ENCODE results near the gene DOCK9. TPM values are rescaled to one million over a fixed set of nuclear protein-coding genes. Genes with fewer than 3 reads are reported as not detected.

Gene DOCK9
- total and polyA plus RNA-seq, 5 donors from 2014 or later = 4.4 to 75.0 (median 7.3) TPM

- Mint-ChIP-seq H3K27me3 (no peaks in the 10 kb centered on the region), H3K36me3 (peaks cover 69% of the 10 kb centered on the region), H3K27ac (no peak overlapping the region), H3K9me3 (no peaks in the 10 kb centered on the region), H3K4me1 (peaks cover 0 to 5% (median 0%) of the 10 kb centered on the region in 4 donors), H3K4me3 (no peak overlapping the region)
- DNase-seq (no peak), ATAC-seq (ENCODE audit: low read depth in 2 of 2) (no peak)
- no peak overlapping the region for H3K4me3 ChIP-seq (ENCODE audit: low read depth, low read length)
- H3K4me1 ChIP-seq (ENCODE audit: control insufficient read depth, insufficient read depth, low read length, poor library complexity, severe bottlenecking) = no peaks in the 10 kb centered on the region
- peaks cover 73% of the 10 kb centered on the region for H3K36me3 ChIP-seq (ENCODE audit: control insufficient read depth, insufficient read depth, low read length)
- H3K27ac ChIP-seq (ENCODE audit: insufficient read depth, low read length, poor library complexity, severe bottlenecking) = no peak overlapping the region
- no peaks in the 10 kb centered on the region for H3K9me3 ChIP-seq (ENCODE audit: control insufficient read depth in 2 of 2, low read length in 2 of 2)
- no peaks in the 10 kb centered on the region for H3K27me3 ChIP-seq (ENCODE audit: control insufficient read depth, insufficient read depth, low read length)
These were observed 119.7 kb downstream of the DOCK9 start for GRCh38 chr13:98858191-98858590.

- Mint-ChIP-seq H3K4me3 (no peak overlapping the region), H3K27ac (peak overlapping the region in 1 of 3 donors; percentile 2), H3K36me3 (peaks cover 68% of the 10 kb centered on the region), H3K27me3 (no peaks in the 10 kb centered on the region), H3K4me1 (peaks cover 0 to 5% (median 0%) of the 10 kb centered on the region in 4 donors), H3K9me3 (no peaks in the 10 kb centered on the region)
- Histone ChIP-seq H3K27ac (ENCODE audit: insufficient read depth, low read length, poor library complexity, severe bottlenecking) (no peak overlapping the region), H3K36me3 (ENCODE audit: control insufficient read depth, insufficient read depth, low read length) (peaks cover 62% of the 10 kb centered on the region), H3K9me3 (ENCODE audit: control insufficient read depth in 2 of 2, low read length in 2 of 2) (no peaks in the 10 kb centered on the region), H3K4me3 (ENCODE audit: low read depth, low read length) (no peak overlapping the region), H3K4me1 (ENCODE audit: control insufficient read depth, insufficient read depth, low read length, poor library complexity, severe bottlenecking) (no peaks in the 10 kb centered on the region), H3K27me3 (ENCODE audit: control insufficient read depth, insufficient read depth, low read length) (no peaks in the 10 kb centered on the region)
- ATAC-seq (ENCODE audit: low read depth in 2 of 2) = no peak
- DNase-seq = no peak
These were observed 120.9 kb downstream of the DOCK9 start for GRCh38 chr13:98856983-98857382.

GRCh38 chr13:98854448-98854847 is 123.4 kb downstream of the DOCK9 start:
- H3K27me3 Mint-ChIP-seq = no peaks in the 10 kb centered on the region
- H3K9me3 Mint-ChIP-seq = no peaks in the 10 kb centered on the region
- ATAC-seq (ENCODE audit: low read depth in 2 of 2) (no peak), DNase-seq (no peak)
- Histone ChIP-seq H3K27ac (ENCODE audit: insufficient read depth, low read length, poor library complexity, severe bottlenecking) (no peak overlapping the region), H3K4me1 (ENCODE audit: control insufficient read depth, insufficient read depth, low read length, poor library complexity, severe bottlenecking) (no peaks in the 10 kb centered on the region), H3K36me3 (ENCODE audit: control insufficient read depth, insufficient read depth, low read length) (peaks cover 41% of the 10 kb centered on the region), H3K27me3 (ENCODE audit: control insufficient read depth, insufficient read depth, low read length) (no peaks in the 10 kb centered on the region), H3K9me3 (ENCODE audit: control insufficient read depth in 2 of 2, low read length in 2 of 2) (no peaks in the 10 kb centered on the region), H3K4me3 (ENCODE audit: low read depth, low read length) (no peak overlapping the region)
- H3K36me3 Mint-ChIP-seq = peaks cover 63% of the 10 kb centered on the region
- H3K4me1 Mint-ChIP-seq = peaks cover 0 to 5% (median 0%) of the 10 kb centered on the region in 4 donors
- no peak overlapping the region for H3K4me3 Mint-ChIP-seq
- H3K27ac Mint-ChIP-seq = peak overlapping the region in 1 of 3 donors; percentile 20

GRCh38 chr13:98853771-98854221 is 124.1 kb downstream of the DOCK9 start:
- peaks cover 39% of the 10 kb centered on the region for H3K36me3 ChIP-seq (ENCODE audit: control insufficient read depth, insufficient read depth, low read length)
- no peak overlapping the region for H3K27ac ChIP-seq (ENCODE audit: insufficient read depth, low read length, poor library complexity, severe bottlenecking)
- Mint-ChIP-seq H3K4me3 (no peak overlapping the region), H3K27ac (peak overlapping the region in 1 of 3 donors; percentile 78), H3K36me3 (peaks cover 57% of the 10 kb centered on the region), H3K4me1 (peaks cover 0 to 5% (median 0%) of the 10 kb centered on the region in 4 donors), H3K27me3 (no peaks in the 10 kb centered on the region), H3K9me3 (no peaks in the 10 kb centered on the region)
- no peak for ATAC-seq (ENCODE audit: low read depth in 2 of 2)
- H3K4me3 ChIP-seq (ENCODE audit: low read depth, low read length) = no peak overlapping the region
- H3K27me3 ChIP-seq (ENCODE audit: control insufficient read depth, insufficient read depth, low read length) = no peaks in the 10 kb centered on the region
- H3K4me1 ChIP-seq (ENCODE audit: control insufficient read depth, insufficient read depth, low read length, poor library complexity, severe bottlenecking) = no peaks in the 10 kb centered on the region
- no peaks in the 10 kb centered on the region for H3K9me3 ChIP-seq (ENCODE audit: control insufficient read depth in 2 of 2, low read length in 2 of 2)
- DNase-seq = peak in 1 of 3 donors; percentile 54

- Mint-ChIP-seq H3K4me1 (no peaks in the 10 kb centered on the region), H3K9me3 (no peaks in the 10 kb centered on the region), H3K4me3 (no peak overlapping the region), H3K27ac (peak overlapping the region in 1 of 3 donors; percentile 87), H3K27me3 (no peaks in the 10 kb centered on the region), H3K36me3 (peaks cover 60% of the 10 kb centered on the region)
- ATAC-seq (ENCODE audit: low read depth in 2 of 2) (no peak), DNase-seq (no peak)
- Histone ChIP-seq H3K9me3 (ENCODE audit: control insufficient read depth in 2 of 2, low read length in 2 of 2) (no peaks in the 10 kb centered on the region), H3K27ac (ENCODE audit: insufficient read depth, low read length, poor library complexity, severe bottlenecking) (no peak overlapping the region), H3K36me3 (ENCODE audit: control insufficient read depth, insufficient read depth, low read length) (peaks cover 37% of the 10 kb centered on the region), H3K27me3 (ENCODE audit: control insufficient read depth, insufficient read depth, low read length) (no peaks in the 10 kb centered on the region), H3K4me1 (ENCODE audit: control insufficient read depth, insufficient read depth, low read length, poor library complexity, severe bottlenecking) (no peaks in the 10 kb centered on the region), H3K4me3 (ENCODE audit: low read depth, low read length) (no peak overlapping the region)
These were observed 126.6 kb downstream of the DOCK9 start for GRCh38 chr13:98851276-98851675.

- Mint-ChIP-seq H3K36me3 (peaks cover 53% of the 10 kb centered on the region), H3K9me3 (no peaks in the 10 kb centered on the region), H3K4me3 (no peak overlapping the region), H3K4me1 (no peaks in the 10 kb centered on the region), H3K27me3 (no peaks in the 10 kb centered on the region), H3K27ac (no peak overlapping the region)
- DNase-seq (no peak), ATAC-seq (ENCODE audit: low read depth in 2 of 2) (no peak)
- Histone ChIP-seq H3K4me1 (ENCODE audit: control insufficient read depth, insufficient read depth, low read length, poor library complexity, severe bottlenecking) (no peaks in the 10 kb centered on the region), H3K36me3 (ENCODE audit: control insufficient read depth, insufficient read depth, low read length) (peaks cover 33% of the 10 kb centered on the region), H3K27me3 (ENCODE audit: control insufficient read depth, insufficient read depth, low read length) (no peaks in the 10 kb centered on the region), H3K4me3 (ENCODE audit: low read depth, low read length) (no peak overlapping the region), H3K27ac (ENCODE audit: insufficient read depth, low read length, poor library complexity, severe bottlenecking) (no peak overlapping the region), H3K9me3 (ENCODE audit: control insufficient read depth in 2 of 2, low read length in 2 of 2) (no peaks in the 10 kb centered on the region)
These were observed 129.1 kb downstream of the DOCK9 start for GRCh38 chr13:98848746-98849145.

GRCh38 chr13:98847780-98848179 is 130.1 kb downstream of the DOCK9 start:
- H3K36me3 Mint-ChIP-seq = peaks cover 48% of the 10 kb centered on the region

GRCh38 chr13:98846986-98847385 is 130.9 kb downstream of the DOCK9 start:
- no peaks in the 10 kb centered on the region for H3K9me3 Mint-ChIP-seq
- Histone ChIP-seq H3K4me1 (ENCODE audit: control insufficient read depth, insufficient read depth, low read length, poor library complexity, severe bottlenecking) (no peaks in the 10 kb centered on the region), H3K27me3 (ENCODE audit: control insufficient read depth, insufficient read depth, low read length) (no peaks in the 10 kb centered on the region), H3K36me3 (ENCODE audit: control insufficient read depth, insufficient read depth, low read length) (peaks cover 28% of the 10 kb centered on the region), H3K27ac (ENCODE audit: insufficient read depth, low read length, poor library complexity, severe bottlenecking) (no peak overlapping the region), H3K9me3 (ENCODE audit: control insufficient read depth in 2 of 2, low read length in 2 of 2) (no peaks in the 10 kb centered on the region), H3K4me3 (ENCODE audit: low read depth, low read length) (no peak overlapping the region)
- no peak overlapping the region for H3K27ac Mint-ChIP-seq
- H3K4me1 Mint-ChIP-seq = peaks cover 8 to 10% (median 9%) of the 10 kb centered on the region in 4 donors
- H3K36me3 Mint-ChIP-seq = peaks cover 48% of the 10 kb centered on the region
- DNase-seq (no peak), ATAC-seq (ENCODE audit: low read depth in 2 of 2) (no peak)
- no peak overlapping the region for H3K4me3 Mint-ChIP-seq
- no peaks in the 10 kb centered on the region for H3K27me3 Mint-ChIP-seq

More at GRCh38 chr13:98847780-98848179, 130.1 kb downstream of the DOCK9 start:
- H3K4me3 Mint-ChIP-seq = no peak overlapping the region
- H3K9me3 Mint-ChIP-seq = no peaks in the 10 kb centered on the region
- H3K27ac Mint-ChIP-seq = no peak overlapping the region
- no peaks in the 10 kb centered on the region for H3K27me3 ChIP-seq (ENCODE audit: control insufficient read depth, insufficient read depth, low read length)
- H3K27me3 Mint-ChIP-seq = no peaks in the 10 kb centered on the region
- no peaks in the 10 kb centered on the region for H3K4me1 ChIP-seq (ENCODE audit: control insufficient read depth, insufficient read depth, low read length, poor library complexity, severe bottlenecking)
- DNase-seq (no peak), ATAC-seq (ENCODE audit: low read depth in 2 of 2) (no peak)
- H3K4me1 Mint-ChIP-seq = peaks cover 5 to 7% (median 6%) of the 10 kb centered on the region in 4 donors
- no peak overlapping the region for H3K4me3 ChIP-seq (ENCODE audit: low read depth, low read length)
- peaks cover 28% of the 10 kb centered on the region for H3K36me3 ChIP-seq (ENCODE audit: control insufficient read depth, insufficient read depth, low read length)
- no peaks in the 10 kb centered on the region for H3K9me3 ChIP-seq (ENCODE audit: control insufficient read depth in 2 of 2, low read length in 2 of 2)
- H3K27ac ChIP-seq (ENCODE audit: insufficient read depth, low read length, poor library complexity, severe bottlenecking) = no peak overlapping the region
